Common myeloid progenitor, CD34-positive (primary cell): ENCODE results near the gene MBD6.
"Not testable (repeated sequence)": the region's sequence is repeated elsewhere in the genome, so short reads cannot be mapped to it uniquely, and the experiment has no call there.

ENCODE experiments used
- CTCF ChIA-PET: fragments of 350-600 bp; sonication (Branson Sonifier 250); formaldehyde crosslinking; loops from one replicate; lab custom pipeline; 2021; ENCODE audit warnings: antibody characterized with exemption; lab: Charles Lee
- POLR2A ChIA-PET: fragments of 350-600 bp; sonication (Branson Sonifier 250); formaldehyde crosslinking; loops from one replicate; lab custom pipeline; 2021; ENCODE audit warnings: antibody characterized with exemption; lab: Charles Lee
- DNase-seq, 3 donors: peaks; one replicate each; pipeline versions ENCODE4 v3.0.0 to v3.0.0-alpha.2; 2013
- H3K27ac ChIP-seq, 2 experiments: 1 replicate in 1 of 2; 2 replicates in 1 of 2; pipeline ENCODE4 v1.7.0; 2013; ENCODE audit warnings: inconsistent platforms in 2 of 2, low read length in 2 of 2, mild to moderate bottlenecking in 2 of 2, low read depth in 1 of 2, moderate library complexity in 1 of 2; ENCODE audit not compliant: severe bottlenecking in 2 of 2, insufficient read depth in 1 of 2, poor library complexity in 1 of 2
- H3K27me3 ChIP-seq, 5 experiments: replicated peaks in 2 of 5; 1 replicate in 3 of 5; 2 replicates in 2 of 5; pipeline versions ENCODE4 v1.6.1 to v1.7.0; 2013; ENCODE audit warnings: low read length in 4 of 5, mild to moderate bottlenecking in 2 of 5, moderate library complexity in 2 of 5, inconsistent platforms in 1 of 5; ENCODE audit not compliant: insufficient read depth in 5 of 5, control insufficient read depth in 4 of 5
- H3K36me3 ChIP-seq, 4 experiments: 1 replicate in 2 of 4; 2 replicates in 2 of 4; pipeline versions ENCODE4 v1.6.1 to v1.7.0; 2013; ENCODE audit warnings: low read length in 3 of 4, control low read depth in 1 of 4, mild to moderate bottlenecking in 1 of 4; ENCODE audit not compliant: control insufficient read depth in 4 of 4, insufficient read depth in 4 of 4
- H3K4me1 ChIP-seq, 4 experiments: 1 replicate in 3 of 4; 2 replicates in 1 of 4; pipeline versions ENCODE4 v1.6.1 to v1.7.1; 2013; ENCODE audit warnings: low read length in 3 of 4, mild to moderate bottlenecking in 3 of 4, control low read depth in 1 of 4, inconsistent platforms in 1 of 4, moderate library complexity in 1 of 4; ENCODE audit not compliant: control insufficient read depth in 4 of 4, insufficient read depth in 4 of 4; ENCODE audit errors: control extremely low read depth in 1 of 4
- H3K4me3 ChIP-seq, 7 experiments: 1 replicate in 4 of 7; 2 replicates in 3 of 7; pipeline versions ENCODE4 v1.5.1 to v1.7.0; 2013; ENCODE audit warnings: mild to moderate bottlenecking in 7 of 7, low read length in 6 of 7, moderate library complexity in 6 of 7, inconsistent platforms in 2 of 7, low read depth in 2 of 7, control low read depth in 1 of 7; ENCODE audit not compliant: insufficient read depth in 4 of 7, control insufficient read depth in 1 of 7; ENCODE audit errors: extremely low read depth in 1 of 7
- H3K9me3 ChIP-seq, 5 experiments: 1 replicate in 4 of 5; 2 replicates in 1 of 5; pipeline versions ENCODE4 v1.6.1 to v1.7.1; 2013; ENCODE audit warnings: low read length in 4 of 5, mild to moderate bottlenecking in 2 of 5, inconsistent platforms in 1 of 5, low read depth in 1 of 5, moderate library complexity in 1 of 5; ENCODE audit not compliant: control insufficient read depth in 4 of 5, insufficient read depth in 2 of 5; ENCODE audit errors: control extremely low read depth in 1 of 5
- WGBS: methylation state at CpG from one replicate; pipeline ENCODE4 v1.1.5; 2013; ENCODE audit not compliant: insufficient coverage; 5-methylcytosine and 5-hydroxymethylcytosine counted together

The MBD6 gene

GRCh38 chr12:57497223-57498131 is 25.1 kb upstream of the MBD6 start:
- ChIA-PET POLR2A (interaction anchor here (0.7 kb wide), 1 partner anchor 41 kb away, joined by 6 read pairs; no protein-coding TSS in a partner anchor), CTCF (interaction anchor here (0.8 to 1.7 kb wide), 5 partner anchors 15 to 35 kb away, joined by 3 to 6 read pairs (median 4); no protein-coding TSS in a partner anchor)

GRCh38 chr12:57498132-57498502 is 24.5 kb upstream of the MBD6 start:
- no peaks in the 10 kb centered on the region for H3K9me3 ChIP-seq
- H3K4me1 ChIP-seq = no peaks in the 10 kb centered on the region
- no peaks in the 10 kb centered on the region for H3K27me3 ChIP-seq
- 97% methylated on average over 8 of the region's 9 CpGs for WGBS
- no peak for DNase-seq
- H3K4me3 ChIP-seq = no peak overlapping the region
- H3K27ac ChIP-seq = no peak overlapping the region
- H3K36me3 ChIP-seq = peaks cover 19 to 67% (median 46%) of the 10 kb centered on the region in 4 experiments
- CTCF ChIA-PET = no interaction called here
- POLR2A ChIA-PET = no interaction called here

More at GRCh38 chr12:57497223-57498131, 25.1 kb upstream of the MBD6 start:
- no peaks in the 10 kb centered on the region for H3K9me3 ChIP-seq
- no peak overlapping the region for H3K4me3 ChIP-seq
- no peak overlapping the region for H3K27ac ChIP-seq
- no peaks in the 10 kb centered on the region for H3K4me1 ChIP-seq
- H3K27me3 ChIP-seq = no peaks in the 10 kb centered on the region
- no peak for DNase-seq
- peaks cover 21 to 69% (median 52%) of the 10 kb centered on the region in 4 experiments for H3K36me3 ChIP-seq
- WGBS = 98% methylated on average over 12 of the region's 12 CpGs

GRCh38 chr12:57498571-57498970 is 24.1 kb upstream of the MBD6 start:
- Histone ChIP-seq H3K9me3 (no peaks in the 10 kb centered on the region), H3K27me3 (no peaks in the 10 kb centered on the region), H3K36me3 (peaks cover 19 to 70% (median 46%) of the 10 kb centered on the region in 4 experiments), H3K4me1 (no peaks in the 10 kb centered on the region), H3K4me3 (no peak overlapping the region), H3K27ac (no peak overlapping the region)
- WGBS = 100% methylated on average over 3 of the region's 4 CpGs
- POLR2A ChIA-PET = interaction anchor here (0.7 kb wide), 1 partner anchor 200 kb away, joined by 5 read pairs; no protein-coding TSS in a partner anchor
- no peak for DNase-seq
- CTCF ChIA-PET = interaction anchor here (0.9 to 1.6 kb wide), 2 partner anchors 17 to 24 kb away, joined by 3 to 4 read pairs; no protein-coding TSS in a partner anchor

- no peaks in the 10 kb centered on the region for H3K27me3 ChIP-seq
- H3K4me3 ChIP-seq = no peak overlapping the region
- POLR2A ChIA-PET = no interaction called here
- H3K27ac ChIP-seq = no peak overlapping the region
- CTCF ChIA-PET = interaction anchor here (1.3 to 1.6 kb wide), 4 partner anchors 25 to 47 kb away, joined by 3 to 4 read pairs (median 3); no protein-coding TSS in a partner anchor
- no peak for DNase-seq
- H3K36me3 ChIP-seq = peaks cover 24 to 82% (median 55%) of the 10 kb centered on the region in 4 experiments
- 96% methylated on average over 10 of the region's 11 CpGs for WGBS
- H3K9me3 ChIP-seq = no peaks in the 10 kb centered on the region
- no peaks in the 10 kb centered on the region for H3K4me1 ChIP-seq
Measured at GRCh38 chr12:57500213-57500612, 22.4 kb upstream of the MBD6 start.

- H3K4me1 ChIP-seq, DNase-seq, H3K9me3 ChIP-seq, H3K27me3 ChIP-seq, H3K4me3 ChIP-seq, H3K27ac ChIP-seq: not testable (repeated sequence)
- H3K36me3 ChIP-seq = peaks cover 24 to 80% (median 55%) of the 10 kb centered on the region in 4 experiments
- POLR2A ChIA-PET = interaction anchor here (0.5 to 3.2 kb wide), 2 partner anchors 13 to 15 kb away, joined by 4 to 11 read pairs; no protein-coding TSS in a partner anchor
- CTCF ChIA-PET = interaction anchor here (1.0 to 1.4 kb wide), 3 partner anchors 7 to 16 kb away, joined by 3 to 5 read pairs (median 4); no protein-coding TSS in a partner anchor
- 98% methylated on average over 10 of the region's 22 CpGs for WGBS
Measured at GRCh38 chr12:57502311-57502969, 20.2 kb upstream of the MBD6 start.

- POLR2A ChIA-PET = interaction anchor here (0.9 kb wide), 1 partner anchor 9 kb away, joined by 4 read pairs; no protein-coding TSS in a partner anchor
- WGBS = 100% methylated on average over 1 of the region's 4 CpGs
- H3K9me3 ChIP-seq, H3K27ac ChIP-seq, H3K27me3 ChIP-seq, H3K4me1 ChIP-seq, H3K4me3 ChIP-seq, DNase-seq: not testable (repeated sequence)
- CTCF ChIA-PET = interaction anchor here (0.7 kb wide), 1 partner anchor 8 kb away, joined by 4 read pairs; no protein-coding TSS in a partner anchor
- peaks cover 8 to 64% (median 37%) of the 10 kb centered on the region in 4 experiments for H3K36me3 ChIP-seq
Measured at GRCh38 chr12:57506541-57506940, 16.1 kb upstream of the MBD6 start.
